Gastrocnemius medialis (tissue), 4 donors: ENCODE results near the gene MEG3. TPM values are rescaled to one million over a fixed set of nuclear protein-coding genes. Genes with fewer than 3 reads are reported as not detected.

ENCODE experiments used
- ATAC-seq, 2 donors: fragments of 150-250 bp; one replicate each; pipeline ENCODE4 v1.9.1; 2016
- DNase-seq, 2 donors: peaks; one replicate each; pipeline ENCODE4 v3.0.0-alpha.2; 2019
- H3K27ac ChIP-seq, 4 donors: fragments of 200-600 bp; sonication (generic); 1 replicate in 1 of 4; 2 replicates in 3 of 4; pipeline ENCODE4 v1.5.1; 2016 to 2018; ENCODE audit warnings: mild to moderate bottlenecking in 2 of 4, moderate library complexity in 1 of 4
- H3K27me3 ChIP-seq, 3 donors: fragments of 200-600 bp; sonication (generic) in 2 of 3; 1 replicate in 1 of 3; 2 replicates in 2 of 3; pipeline versions ENCODE4 v1.5.1 to v1.6.0; 2016 to 2019; ENCODE audit warnings: mild to moderate bottlenecking in 1 of 3, moderate library complexity in 1 of 3
- H3K36me3 ChIP-seq, 2 donors: fragments of 200-600 bp; sonication (generic) in 1 of 2; one replicate each; pipeline ENCODE4 v1.5.1; 2017 to 2018
- H3K4me1 ChIP-seq, 2 donors: fragments of 200-600 bp; sonication (generic) in 1 of 2; one replicate each; pipeline ENCODE4 v1.5.1; 2016 to 2017; ENCODE audit warnings: mild to moderate bottlenecking in 2 of 2
- H3K4me3 ChIP-seq, 4 donors: fragments of 200-600 bp; sonication (generic) in 3 of 4; 1 replicate in 1 of 4; 2 replicates in 3 of 4; pipeline ENCODE4 v1.5.1; 2016 to 2019; ENCODE audit warnings: mild to moderate bottlenecking in 2 of 4
- H3K9me3 ChIP-seq, 3 donors: fragments of 200-600 bp; sonication (generic) in 2 of 3; 1 replicate in 1 of 3; 2 replicates in 2 of 3; pipeline ENCODE4 v1.5.1; 2016 to 2019
- POLR2A ChIP-seq, 2 donors: fragments of 450-650 bp; IDR thresholded peaks; one replicate each; pipeline ENCODE4 v1.6.1; 2017; ENCODE audit warnings: antibody characterized with exemption in 2 of 2, mild to moderate bottlenecking in 2 of 2, moderate library complexity in 2 of 2
- in situ Hi-C, 4 donors: fragments of 200-750 bp; cut with MboI; loops; one replicate each; pipeline versions ENCODE4 v1.15.0 to v1.8.0; 2017; ENCODE audit warnings: low sequenced_read_pairs in 4 of 4
- intact Hi-C: fragments of 100-400 bp; cut with DNase I; formaldehyde crosslinking; loops from one replicate; pipeline ENCODE4 v1.15.1; 2023; ENCODE audit warnings: low total_unique reads
- microRNA counts, 2 donors: library from miRNA; unstranded; fragments of <30 nt; microRNA quantifications; one replicate each; lab custom pipeline; 2016
- microRNA-seq, 2 donors: library from miRNA; unstranded; fragments of <30 nt; microRNA quantifications; one replicate each; pipeline ENCODE4, GENCODE V29; 2016; ENCODE audit warnings: borderline replicate concordance in 2 of 2
- total RNA-seq, 4 donors: library from RNA; depleted of rRNA; stranded (reverse); fragments of >200 nt; gene quantifications; one replicate each; pipeline versions ENCODE4 v1.1.0 to v1.2.3, GENCODE V29; 2016
- TF ChIP-seq, protein P1 (sequence below), 5 experiments: fragments of 450-650 bp in 3 of 5; fragments of 200-600 bp in 2 of 5; sonication (generic) in 2 of 5; IDR thresholded peaks in 4 of 5; conservative IDR thresholded peaks in 1 of 5; 1 replicate in 4 of 5; 2 replicates in 1 of 5; pipeline ENCODE4 v1.5.1; 2016 to 2019; ENCODE audit warnings: antibody characterized with exemption in 5 of 5, mild to moderate bottlenecking in 3 of 5, moderate library complexity in 3 of 5

The MEG3 gene
- total RNA-seq, 4 donors from 2014 or later = 2.7 to 30.7 (median 5.2) TPM

DNA sequence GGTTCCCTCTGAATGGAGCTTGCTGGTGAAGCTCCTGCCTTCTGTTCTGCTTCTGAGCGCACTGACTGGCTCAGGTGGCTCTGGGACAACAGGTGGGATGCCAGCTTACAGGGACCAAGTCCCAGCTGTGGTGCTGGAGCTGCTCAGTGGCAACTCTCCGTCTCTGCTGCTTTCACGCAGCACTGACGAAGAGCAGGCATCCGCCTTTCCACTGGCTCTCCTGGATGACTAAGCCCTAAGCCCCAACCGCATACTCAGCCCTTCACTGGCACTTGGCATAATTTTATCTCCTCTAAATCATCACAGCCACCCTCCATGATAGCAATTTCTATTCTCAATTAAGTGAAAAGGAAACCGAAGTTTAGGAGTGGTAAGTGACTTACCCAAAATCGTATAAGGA, 81.3 kb downstream of the MEG3 start:
- in situ Hi-C loops (no loop called here), intact Hi-C loops (no loop called here)
- no peaks in the 10 kb centered on the region for H3K36me3 ChIP-seq
- H3K27ac ChIP-seq = no peak overlapping the region
- ATAC-seq (no peak), DNase-seq (no peak)
- no peak overlapping the region for H3K4me3 ChIP-seq
- peaks cover 0 to 15% (median 7%) of the 10 kb centered on the region in 3 donors for H3K27me3 ChIP-seq
- H3K4me1 ChIP-seq = no peaks in the 10 kb centered on the region
- no peak for TF ChIP-seq POLR2A (IDR thresholded peaks at IDR 0.05)
- TF ChIP-seq, protein P1, sequence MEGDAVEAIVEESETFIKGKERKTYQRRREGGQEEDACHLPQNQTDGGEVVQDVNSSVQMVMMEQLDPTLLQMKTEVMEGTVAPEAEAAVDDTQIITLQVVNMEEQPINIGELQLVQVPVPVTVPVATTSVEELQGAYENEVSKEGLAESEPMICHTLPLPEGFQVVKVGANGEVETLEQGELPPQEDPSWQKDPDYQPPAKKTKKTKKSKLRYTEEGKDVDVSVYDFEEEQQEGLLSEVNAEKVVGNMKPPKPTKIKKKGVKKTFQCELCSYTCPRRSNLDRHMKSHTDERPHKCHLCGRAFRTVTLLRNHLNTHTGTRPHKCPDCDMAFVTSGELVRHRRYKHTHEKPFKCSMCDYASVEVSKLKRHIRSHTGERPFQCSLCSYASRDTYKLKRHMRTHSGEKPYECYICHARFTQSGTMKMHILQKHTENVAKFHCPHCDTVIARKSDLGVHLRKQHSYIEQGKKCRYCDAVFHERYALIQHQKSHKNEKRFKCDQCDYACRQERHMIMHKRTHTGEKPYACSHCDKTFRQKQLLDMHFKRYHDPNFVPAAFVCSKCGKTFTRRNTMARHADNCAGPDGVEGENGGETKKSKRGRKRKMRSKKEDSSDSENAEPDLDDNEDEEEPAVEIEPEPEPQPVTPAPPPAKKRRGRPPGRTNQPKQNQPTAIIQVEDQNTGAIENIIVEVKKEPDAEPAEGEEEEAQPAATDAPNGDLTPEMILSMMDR (IDR thresholded peaks at IDR 0.05 in 4 of 5, conservative IDR thresholded peaks at IDR 0.05 in 1 of 5) = no peak
- no peaks in the 10 kb centered on the region for H3K9me3 ChIP-seq

DNA sequence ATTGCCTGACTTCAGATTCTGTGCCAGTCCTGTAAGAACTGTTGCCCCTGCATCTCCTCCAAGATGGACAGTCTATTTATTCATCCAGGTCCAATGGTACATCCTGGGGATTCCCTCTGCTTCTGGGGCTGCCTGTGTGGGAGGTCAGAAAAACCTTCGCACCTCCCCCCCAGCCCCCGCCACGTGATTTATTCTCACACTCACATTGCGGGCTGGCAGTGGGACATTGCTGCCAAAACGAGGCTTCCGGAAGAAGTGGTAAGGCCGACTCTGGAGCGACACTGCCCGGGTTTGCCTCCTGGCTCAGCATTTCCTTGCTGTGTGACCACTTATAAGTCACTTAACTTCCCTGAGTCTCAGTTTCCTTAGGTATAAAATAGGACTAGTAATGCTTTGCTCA, 83.5 kb downstream of the MEG3 start:
- no peak for TF ChIP-seq POLR2A (IDR thresholded peaks at IDR 0.05)
- TF ChIP-seq, protein P1 (IDR thresholded peaks at IDR 0.05 in 4 of 5, conservative IDR thresholded peaks at IDR 0.05 in 1 of 5) = no peak
- Histone ChIP-seq H3K27me3 (peaks cover 0 to 9% (median 7%) of the 10 kb centered on the region in 3 donors), H3K4me1 (no peaks in the 10 kb centered on the region), H3K9me3 (no peaks in the 10 kb centered on the region), H3K27ac (no peak overlapping the region), H3K36me3 (no peaks in the 10 kb centered on the region), H3K4me3 (no peak overlapping the region)
- DNase-seq (no peak), ATAC-seq (no peak)
- in situ Hi-C loops (no loop called here), intact Hi-C loops (no loop called here)

MicroRNA genes within 50 kb of the gene (microRNA counts, 767-probe panel; counts per million panel counts)
- microRNA hsa-miR-127-3p (lab: Ali Mortazavi, UCI) (356 to 448 counts per million in 2 donors), microRNA hsa-miR-127-5p (lab: Ali Mortazavi, UCI) (356 to 448 counts per million in 2 donors), microRNA hsa-miR-136-5p (lab: Ali Mortazavi, UCI) (356 to 448 counts per million in 2 donors), microRNA hsa-miR-337-3p (lab: Ali Mortazavi, UCI) (356 to 448 counts per million in 2 donors), microRNA hsa-miR-337-5p (lab: Ali Mortazavi, UCI) (356 to 448 counts per million in 2 donors), microRNA hsa-miR-431-5p (lab: Ali Mortazavi, UCI) (356 to 448 counts per million in 2 donors), microRNA hsa-miR-432-5p (lab: Ali Mortazavi, UCI) (356 to 448 counts per million in 2 donors), microRNA hsa-miR-433 (lab: Ali Mortazavi, UCI) (356 to 448 counts per million in 2 donors), microRNA hsa-miR-493-3p (lab: Ali Mortazavi, UCI) (356 to 448 counts per million in 2 donors), microRNA hsa-miR-665 (lab: Ali Mortazavi, UCI) (356 to 448 counts per million in 2 donors), microRNA hsa-miR-770-5p (lab: Ali Mortazavi, UCI) (356 to 448 counts per million in 2 donors)

Small RNAs within 50 kb of the gene (microRNA-seq; reads per million reads assigned to microRNA genes)
- gene MIR127 = 438 to 482 reads per million in 2 donors
- gene MIR136 = 14.2 to 21.3 reads per million in 2 donors
- gene MIR2392 = 0 reads per million in 2 donors
- gene MIR337 = 122 to 160 reads per million in 2 donors
- gene MIR431 = 1.7 to 7.1 reads per million in 2 donors
- 31.9 to 38.4 reads per million in 2 donors for gene MIR432
- gene MIR433 = 18.8 to 41.4 reads per million in 2 donors
- 154 to 224 reads per million in 2 donors for gene MIR493
- 0 reads per million in 2 donors for gene MIR665

Other genes with a start within 250 kb of the MEG3 start
- under 1 TPM in 3 of 4 donors, not detected in 1; 0.25 to 0.49 (median 0.26) TPM for gene BEGAIN, start 238.7 kb upstream of the MEG3 start, total RNA-seq
- 1 to 10 TPM in 3 of 4 donors, under 1 TPM in 1; 0.53 to 5.1 (median 3.5) TPM for gene DLK1, start 99.2 kb upstream of the MEG3 start, total RNA-seq
- not detected for gene RTL1, start 77.6 kb downstream of the MEG3 start, total RNA-seq